DMS53 treated with DMSO at 0.1 percent for 48 hours (cell line): Measurements from ENCODE around the gene SBNO1.
A peak's percentile ranks its signal among the peaks of the same experiment; 100 is the strongest.
"Not testable (repeated sequence)": the region's sequence is repeated elsewhere in the genome, so short reads cannot be mapped to it uniquely, and the experiment has no call there.

Source experiments
- DNase-seq: peaks from one replicate; lab custom pipeline; 2025; ENCODE audit not compliant: unreplicated experiment; lab: John Stamatoyannopoulos, UW

Gene SBNO1

DNA sequence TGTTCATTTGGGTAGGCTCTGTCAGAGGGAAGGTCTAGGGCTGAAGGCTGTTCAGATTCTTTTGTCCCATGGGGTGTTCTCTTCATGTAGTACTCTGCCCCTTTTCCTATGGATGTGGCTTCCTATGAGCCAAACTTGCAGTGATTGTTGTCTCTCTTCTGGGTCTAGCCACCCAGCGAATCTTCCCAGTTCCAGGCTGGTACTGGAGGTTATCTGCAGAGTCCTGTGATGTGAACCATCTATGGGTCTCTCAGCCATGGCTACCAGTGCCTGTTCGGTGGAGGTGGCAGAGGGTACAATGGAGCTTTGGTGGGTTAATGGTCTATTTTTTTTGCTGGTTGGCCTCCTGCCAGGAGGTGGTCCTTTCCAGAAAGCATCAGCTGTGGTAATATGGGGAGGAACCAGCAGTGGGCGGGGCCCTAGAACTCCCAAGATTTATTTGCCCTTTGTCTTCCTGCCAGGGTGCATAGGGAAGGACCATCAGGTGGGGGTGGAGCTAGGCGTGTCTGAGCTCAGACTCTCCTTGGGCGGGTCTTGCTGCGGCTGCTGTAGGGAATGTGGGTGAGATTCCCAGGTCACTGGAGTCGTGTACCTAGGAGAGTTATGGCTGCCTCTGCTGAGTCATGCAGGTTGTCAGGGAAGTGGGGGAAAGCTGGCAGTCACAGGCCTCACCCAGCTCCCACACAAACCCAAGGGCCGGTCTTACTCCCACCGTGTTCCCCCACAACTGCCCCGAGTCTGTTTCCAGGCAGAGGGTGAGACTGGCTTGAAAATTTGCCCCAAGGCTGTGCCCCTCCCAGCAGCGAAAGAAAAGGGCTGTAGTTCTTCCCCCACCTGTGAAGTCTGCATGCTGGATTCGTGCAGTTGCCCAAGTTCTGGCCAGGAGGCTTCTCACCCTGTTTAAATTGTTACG is 113.9 kb downstream of the SBNO1 start:
- peak; percentile 18 for DNase-seq

DNA sequence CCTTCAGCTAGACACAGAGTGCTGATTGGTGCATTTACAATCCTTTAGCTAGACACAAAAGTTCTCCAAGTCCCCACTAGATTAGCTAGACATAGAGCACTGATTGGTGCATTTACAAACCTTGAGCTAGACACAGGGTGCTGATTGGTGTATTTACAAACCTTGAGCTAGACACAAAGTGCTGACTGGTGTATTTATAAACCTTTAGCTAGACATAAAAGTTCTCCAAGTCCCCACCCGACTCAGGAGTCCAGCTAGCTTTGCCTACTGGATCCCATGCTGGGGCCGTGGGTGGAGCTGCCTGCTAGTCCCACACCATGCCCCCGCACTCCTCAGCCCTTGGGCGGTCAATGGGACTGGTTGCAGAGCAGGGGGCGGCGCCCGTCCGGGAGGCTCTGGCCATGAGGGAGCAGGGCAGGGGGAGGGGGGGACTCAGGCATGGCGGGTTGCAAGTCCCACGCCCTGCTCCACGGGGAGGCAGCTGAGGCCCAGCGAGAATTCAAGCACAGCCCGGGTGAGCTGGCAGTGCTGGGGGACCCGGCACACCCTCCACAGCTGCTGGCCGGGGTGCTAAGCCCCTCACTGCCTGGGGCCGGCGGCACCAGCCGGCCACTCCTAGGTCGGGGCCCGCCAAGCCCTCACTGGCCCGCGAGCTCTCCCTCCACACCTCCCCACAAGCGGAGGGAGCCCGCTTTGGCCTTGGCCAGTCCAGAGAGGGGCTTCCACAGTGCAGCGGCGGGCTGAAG is 115.5 kb downstream of the SBNO1 start:
- DNase-seq = not testable (repeated sequence)

DNA sequence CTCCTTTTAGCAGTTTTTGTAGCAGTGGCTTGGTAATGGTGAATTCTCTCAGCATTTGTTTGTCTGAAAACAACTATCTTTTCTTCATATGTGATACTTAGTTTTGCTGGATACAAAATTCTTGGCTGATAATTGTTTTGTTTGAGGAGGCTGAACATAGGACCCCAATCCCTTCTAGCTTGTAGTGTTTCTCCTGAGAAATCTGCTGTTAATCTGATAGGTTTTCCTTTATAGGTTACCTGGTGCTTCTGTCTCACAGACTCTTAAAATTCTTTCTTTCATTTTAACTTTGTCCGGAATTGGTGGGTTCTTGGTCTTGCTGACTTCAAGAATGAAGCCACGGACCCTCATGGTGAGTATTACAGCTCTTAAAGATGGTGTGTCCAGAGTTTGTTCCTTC is 116.5 kb downstream of the SBNO1 start:
- not testable (repeated sequence) for DNase-seq

DNA sequence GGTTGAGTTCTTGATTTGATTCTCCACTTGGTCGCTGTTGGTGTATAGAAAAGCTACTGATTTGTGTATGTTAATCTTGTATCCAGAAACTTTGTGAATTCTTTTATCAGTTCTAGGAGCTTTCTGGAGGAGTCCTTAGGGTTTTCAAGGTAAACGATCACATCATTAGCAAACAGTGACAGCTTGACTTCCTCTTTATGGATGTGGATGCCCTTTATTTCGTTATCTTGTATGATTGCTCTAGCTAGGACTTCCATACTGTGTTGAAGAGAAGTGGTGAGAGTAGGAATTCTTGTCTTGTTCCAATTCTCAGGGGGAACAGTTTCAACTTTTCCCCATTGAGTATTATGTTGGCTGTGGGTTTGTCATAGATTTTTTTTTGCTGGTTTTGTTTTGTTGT is 119.0 kb downstream of the SBNO1 start:
- DNase-seq = no peak

DNA sequence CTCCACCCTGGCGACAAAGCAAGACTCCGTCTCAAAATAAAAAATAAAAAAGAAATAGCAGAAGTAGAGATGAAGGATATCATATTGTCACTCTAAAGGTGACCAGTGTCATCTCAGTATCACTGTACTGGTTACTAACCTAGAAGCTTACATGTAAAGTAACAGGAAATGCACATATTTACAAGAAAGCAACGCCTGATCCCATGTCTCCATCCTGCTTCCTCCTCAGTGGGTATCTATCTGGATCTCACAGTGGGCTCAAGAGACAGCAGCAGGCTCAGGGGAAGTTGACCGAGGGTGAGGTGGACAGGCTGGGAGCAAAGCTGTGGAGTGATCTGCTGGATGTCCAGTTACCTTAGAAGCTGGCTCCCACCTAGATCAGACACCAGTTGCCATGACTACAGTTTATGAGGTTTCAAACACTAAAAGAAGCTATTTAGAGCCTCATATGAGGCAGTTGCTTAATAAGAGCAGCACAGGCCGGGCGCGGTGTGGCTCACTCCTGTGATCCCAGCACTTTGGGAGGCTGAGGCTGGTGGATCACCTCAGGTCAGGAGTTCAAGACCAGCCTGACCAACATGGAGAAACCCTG is 120.9 kb downstream of the SBNO1 start:
- DNase-seq = no peak

DNA sequence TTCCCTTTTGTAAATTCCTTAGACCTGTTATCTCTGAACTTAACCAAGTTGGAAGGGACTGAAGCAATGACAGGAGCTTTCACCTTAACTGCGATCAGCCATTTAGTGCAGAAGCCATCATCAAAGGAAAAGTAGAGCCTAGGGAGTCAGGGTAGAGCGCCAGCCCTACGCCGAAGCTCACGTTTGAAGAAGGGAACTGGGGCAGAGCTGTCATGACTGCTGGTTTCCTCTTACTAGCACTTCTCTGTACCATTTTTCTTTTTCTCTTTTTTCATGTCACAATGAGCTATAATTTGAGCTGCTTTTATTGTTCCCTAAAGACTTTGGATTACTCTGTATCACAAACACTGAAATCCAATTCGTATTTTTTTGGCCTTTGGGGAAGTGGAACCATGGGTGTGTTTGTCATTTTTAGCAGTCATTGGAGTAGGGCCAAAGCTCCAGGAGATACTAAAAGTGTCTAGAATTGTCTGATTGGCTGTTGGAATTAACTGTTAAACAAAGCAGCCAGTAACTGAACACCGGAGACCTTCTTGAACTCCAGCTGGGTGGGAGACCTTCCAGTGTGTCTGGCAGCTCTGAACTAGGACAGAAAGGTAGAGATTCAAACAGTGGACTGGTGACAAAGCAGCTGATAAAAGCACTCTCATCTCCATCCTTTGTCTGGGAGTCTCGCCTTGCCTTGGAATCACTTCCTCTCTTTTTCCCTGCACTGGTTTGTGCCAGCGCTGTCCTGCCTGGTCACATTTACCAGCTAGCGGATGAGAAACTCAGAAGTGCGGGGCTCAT is 122.3 kb downstream of the SBNO1 start:
- DNase-seq = no peak
